ENCODE data around the gene MADD.

DNA sequence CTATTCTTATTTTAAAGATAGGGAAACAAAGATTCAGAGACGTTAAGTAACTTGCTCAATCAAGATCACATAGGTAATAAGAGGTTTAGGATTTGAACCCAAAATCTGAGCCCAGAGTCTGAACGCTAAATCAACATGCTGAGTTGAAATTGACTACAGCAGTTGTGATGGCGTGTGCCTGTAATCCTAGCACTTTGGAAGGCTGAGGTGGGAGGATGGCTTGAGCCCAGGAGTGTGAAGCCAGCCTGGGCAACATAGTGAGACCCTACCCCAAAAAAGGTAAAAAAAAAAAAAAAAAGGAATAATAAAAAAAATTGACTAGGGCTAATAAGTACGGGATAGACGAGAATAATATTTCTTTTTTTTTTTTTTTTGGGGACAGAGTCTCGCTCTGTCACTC is 13.6 kb upstream of the MADD start:
- TF ChIP-seq, protein P1, sequence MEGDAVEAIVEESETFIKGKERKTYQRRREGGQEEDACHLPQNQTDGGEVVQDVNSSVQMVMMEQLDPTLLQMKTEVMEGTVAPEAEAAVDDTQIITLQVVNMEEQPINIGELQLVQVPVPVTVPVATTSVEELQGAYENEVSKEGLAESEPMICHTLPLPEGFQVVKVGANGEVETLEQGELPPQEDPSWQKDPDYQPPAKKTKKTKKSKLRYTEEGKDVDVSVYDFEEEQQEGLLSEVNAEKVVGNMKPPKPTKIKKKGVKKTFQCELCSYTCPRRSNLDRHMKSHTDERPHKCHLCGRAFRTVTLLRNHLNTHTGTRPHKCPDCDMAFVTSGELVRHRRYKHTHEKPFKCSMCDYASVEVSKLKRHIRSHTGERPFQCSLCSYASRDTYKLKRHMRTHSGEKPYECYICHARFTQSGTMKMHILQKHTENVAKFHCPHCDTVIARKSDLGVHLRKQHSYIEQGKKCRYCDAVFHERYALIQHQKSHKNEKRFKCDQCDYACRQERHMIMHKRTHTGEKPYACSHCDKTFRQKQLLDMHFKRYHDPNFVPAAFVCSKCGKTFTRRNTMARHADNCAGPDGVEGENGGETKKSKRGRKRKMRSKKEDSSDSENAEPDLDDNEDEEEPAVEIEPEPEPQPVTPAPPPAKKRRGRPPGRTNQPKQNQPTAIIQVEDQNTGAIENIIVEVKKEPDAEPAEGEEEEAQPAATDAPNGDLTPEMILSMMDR (IDR thresholded peaks at IDR 0.05; ENCODE audit: extremely low read depth in 1 of 2, insufficient read depth in 1 of 2, low read depth in 1 of 2, low read length in 2 of 2): no peak
- TF ChIP-seq POLR2AphosphoS5 (IDR thresholded peaks at IDR 0.05; ENCODE audit: insufficient read depth, low read depth, low read length): no peak
- no peak for TF ChIP-seq MAX (IDR thresholded peaks at IDR 0.05; ENCODE audit: insufficient read depth, insufficient read length)
- no peak for TF ChIP-seq POLR2A (IDR thresholded peaks at IDR 0.05; ENCODE audit: low read depth, low read length)
- no peak for TF ChIP-seq MYC (IDR thresholded peaks at IDR 0.05; ENCODE audit: low read depth, low read length)
- TF ChIP-seq EZH2 (IDR thresholded peaks at IDR 0.05; ENCODE audit: borderline replicate concordance, low read depth, low read length, severe bottlenecking): no peak
- no peak for TF ChIP-seq JUN (IDR thresholded peaks at IDR 0.05; ENCODE audit: borderline replicate concordance, insufficient read depth, insufficient read length, low read depth)
- TF ChIP-seq FOS (IDR thresholded peaks at IDR 0.05; ENCODE audit: borderline replicate concordance, insufficient read depth, low read length): no peak
- no peak for TF ChIP-seq GATA2 (IDR thresholded peaks at IDR 0.05; ENCODE audit: insufficient read depth, insufficient read length, low read depth, low read length)

Data from endothelial cell of umbilical vein (primary cell).